GM10847 (cell line): ENCODE data around the gene GKN1.

ENCODE experiments used
- POLR2A ChIP-seq: IDR thresholded peaks from 2 replicates; pipeline ENCODE4 v1.6.1; 2011; ENCODE audit not compliant: insufficient read length; ENCODE audit errors: extremely low read depth

Gene GKN1

GRCh38 chr2:69013840-69014821, 39.7 kb downstream of the GKN1 start:
- no peak for TF ChIP-seq POLR2A

- TF ChIP-seq POLR2A, result no peak
Observed at GRCh38 chr2:69017080-69017479, 42.6 kb downstream of the GKN1 start.

GRCh38 chr2:69017835-69018234, 43.4 kb downstream of the GKN1 start:
- TF ChIP-seq POLR2A, result no peak

GRCh38 chr2:69018678-69019095, 44.3 kb downstream of the GKN1 start:
- TF ChIP-seq POLR2A, result no peak

- no peak for TF ChIP-seq POLR2A
Observed at GRCh38 chr2:69020496-69021426, 46.3 kb downstream of the GKN1 start.

- no peak for TF ChIP-seq POLR2A
Observed at GRCh38 chr2:69021727-69022126, 47.3 kb downstream of the GKN1 start.

- no peak for TF ChIP-seq POLR2A
Observed at GRCh38 chr2:69022548-69022947, 48.1 kb downstream of the GKN1 start.

GRCh38 chr2:69023236-69023635, 48.8 kb downstream of the GKN1 start:
- no peak for TF ChIP-seq POLR2A

GRCh38 chr2:69026026-69026425, 51.6 kb downstream of the GKN1 start:
- no peak for TF ChIP-seq POLR2A

GRCh38 chr2:69026691-69027459, 52.4 kb downstream of the GKN1 start:
- no peak for TF ChIP-seq POLR2A
